Upper lobe of left lung (tissue), 6 donors: ENCODE results near the gene C4orf51. TPM values are rescaled to one million over a fixed set of nuclear protein-coding genes. Genes with fewer than 3 reads are reported as not detected.
A peak's percentile ranks its signal among the peaks of the same experiment; 100 is the strongest.
"Not testable (repeated sequence)": the region's sequence is repeated elsewhere in the genome, so short reads cannot be mapped to it uniquely, and the experiment has no call there.

Source experiments
- ATAC-seq, 2 donors: fragments of 200-7000 bp; cut with Tn5 transposase; one replicate each; pipeline ENCODE4 v1.9.1; 2022; ENCODE audit warnings: mild to moderate bottlenecking in 2 of 2, moderate library complexity in 2 of 2; ENCODE audit not compliant: low FRiP score in 2 of 2
- DNase-seq, 2 donors: peaks; one replicate each; pipeline ENCODE4 v3.0.0-alpha.2; 2019 to 2020
- H3K27ac ChIP-seq, 4 donors: fragments of 200-600 bp; sonication (generic); one replicate each; pipeline ENCODE4 v1.5.1; 2016 to 2019
- H3K27me3 ChIP-seq, 4 donors: fragments of 200-600 bp; sonication (generic); one replicate each; pipeline ENCODE4 v1.5.1; 2017 to 2019
- H3K36me3 ChIP-seq, 4 donors: fragments of 200-600 bp; sonication (generic); one replicate each; pipeline ENCODE4 v1.5.1; 2016 to 2019
- H3K4me1 ChIP-seq, 4 donors: fragments of 200-600 bp; sonication (generic); one replicate each; pipeline ENCODE4 v1.5.1; 2018 to 2019
- H3K4me3 ChIP-seq, 4 donors: fragments of 200-600 bp; sonication (generic); one replicate each; pipeline ENCODE4 v1.5.1; 2017 to 2019; ENCODE audit warnings: mild to moderate bottlenecking in 2 of 4, moderate library complexity in 1 of 4
- H3K9me3 ChIP-seq, 4 donors: fragments of 200-600 bp; sonication (generic); one replicate each; pipeline ENCODE4 v1.5.1; 2018 to 2019
- CTCF ChIP-seq, 6 experiments: fragments of 450-650 bp in 4 of 6; fragments of 200-600 bp in 2 of 6; sonication (generic) in 2 of 6; IDR thresholded peaks; one replicate each; pipeline ENCODE4 v1.5.1; 2016 to 2019; ENCODE audit warnings: antibody characterized with exemption in 6 of 6
- EP300 ChIP-seq, 4 donors: sonication (generic); formaldehyde crosslinking; IDR thresholded peaks; one replicate each; pipeline ENCODE4 v1.5.1; 2017; ENCODE audit warnings: antibody characterized with exemption in 4 of 4, control low read depth in 2 of 4
- POLR2A ChIP-seq, 4 donors: fragments of 450-650 bp; IDR thresholded peaks; one replicate each; pipeline ENCODE4 v1.5.1; 2016 to 2017; ENCODE audit warnings: antibody characterized with exemption in 4 of 4, mild to moderate bottlenecking in 2 of 4
- POLR2AphosphoS5 ChIP-seq, 2 donors: sonication (generic); formaldehyde crosslinking; IDR thresholded peaks; one replicate each; pipeline ENCODE4 v1.5.1; 2017; ENCODE audit warnings: antibody characterized with exemption in 2 of 2
- whole genome bisulfite sequencing, 2 donors: methylation state at CpG; one replicate each; pipeline ENCODE4 v1.1.5; 2017 to 2018; 5-methylcytosine and 5-hydroxymethylcytosine counted together
- total RNA-seq, 6 donors: library from RNA; depleted of rRNA in 4 of 6; stranded (reverse); fragments of >200 nt in 4 of 6; gene quantifications; one replicate each; pipeline versions ENCODE4 v1.1.0 to v1.2.1, GENCODE V29; 2016 to 2021
- donor health status: DM: no; HTN: no; CAD: no; lungs with moderate emphysema.
- donor health status: DM: no; HTN: yes; CAD: no; lungs with severe emphysema.

The C4orf51 gene
- not detected for total RNA-seq

GRCh38 chr4:145679991-145680455 lies at the start of gene C4orf51:
C4orf51 (plus strand) TSS chr4:145680146; CDS start chr4:145680204, 58 bp downstream.
- DNase-seq, result peak in 1 of 2 donors; percentile 61
- TF ChIP-seq POLR2A (IDR thresholded peaks at IDR 0.05), result no peak
- TF ChIP-seq CTCF (IDR thresholded peaks at IDR 0.05), result no peak
- TF ChIP-seq POLR2AphosphoS5 (IDR thresholded peaks at IDR 0.05), result peak in 1 of 2 donors; percentile 58
- peak in 1 of 4 donors; percentile 50 for TF ChIP-seq EP300 (IDR thresholded peaks at IDR 0.05)
- 24 to 26% methylated on average over 6 of the region's 6 CpGs for WGBS, 2 donors

GRCh38 chr4:145635117-145635516 lies 44.8 kb upstream of the C4orf51 start:
- Histone ChIP-seq H3K9me3 (no peaks in the 10 kb centered on the region), H3K4me3 (no peak overlapping the region), H3K4me1 (no peaks in the 10 kb centered on the region), H3K36me3 (peaks cover 0 to 13% (median 5%) of the 10 kb centered on the region in 4 donors), H3K27me3 (no peaks in the 10 kb centered on the region), H3K27ac (no peak overlapping the region)
- no peak for DNase-seq
- 88 to 89% methylated on average over 1 of the region's 1 CpG for WGBS, 2 donors
- TF ChIP-seq CTCF (IDR thresholded peaks at IDR 0.05) (no peak), POLR2AphosphoS5 (IDR thresholded peaks at IDR 0.05) (no peak), POLR2A (IDR thresholded peaks at IDR 0.05) (no peak), EP300 (IDR thresholded peaks at IDR 0.05) (no peak)
- ATAC-seq, result no peak

More at GRCh38 chr4:145679991-145680455, at the start of gene C4orf51:
- no peaks in the 10 kb centered on the region for H3K36me3 ChIP-seq
- ATAC-seq, result peak; percentile 85 to 91
- H3K9me3 ChIP-seq, result no peaks in the 10 kb centered on the region
- H3K27ac ChIP-seq, result peak within 1 kb of the TSS; percentile 4 to 65 (median 49)
- H3K27me3 ChIP-seq, result no peaks in the 10 kb centered on the region
- peaks cover 3 to 19% (median 8%) of the 10 kb centered on the region in 4 donors for H3K4me1 ChIP-seq
- H3K4me3 ChIP-seq, result no peak within 1 kb of the TSS

- DNase-seq (no peak), ATAC-seq (no peak)
- H3K27me3 ChIP-seq, result no peaks in the 10 kb centered on the region
- peaks cover 0 to 15% (median 5%) of the 10 kb centered on the region in 4 donors for H3K36me3 ChIP-seq
- no peak overlapping the region for H3K4me3 ChIP-seq
- H3K4me1 ChIP-seq, result no peaks in the 10 kb centered on the region
- TF ChIP-seq CTCF (IDR thresholded peaks at IDR 0.05), result no peak
- no peak for TF ChIP-seq EP300 (IDR thresholded peaks at IDR 0.05)
- TF ChIP-seq POLR2AphosphoS5 (IDR thresholded peaks at IDR 0.05), result no peak
- TF ChIP-seq POLR2A (IDR thresholded peaks at IDR 0.05), result no peak
- H3K27ac ChIP-seq, result no peak overlapping the region
- no peaks in the 10 kb centered on the region for H3K9me3 ChIP-seq
Observed at GRCh38 chr4:145635630-145636029, 44.3 kb upstream of the C4orf51 start.

- Histone ChIP-seq H3K27ac (no peak overlapping the region), H3K9me3 (no peaks in the 10 kb centered on the region), H3K36me3 (peaks cover 0 to 22% (median 5%) of the 10 kb centered on the region in 4 donors), H3K4me1 (no peaks in the 10 kb centered on the region), H3K4me3 (no peak overlapping the region), H3K27me3 (no peaks in the 10 kb centered on the region)
- 84 to 90% methylated on average over 6 of the region's 6 CpGs for WGBS, 2 donors
- ATAC-seq, result no peak
- DNase-seq, result no peak
- TF ChIP-seq EP300 (IDR thresholded peaks at IDR 0.05), result no peak
- TF ChIP-seq POLR2AphosphoS5 (IDR thresholded peaks at IDR 0.05), result no peak
- TF ChIP-seq CTCF (IDR thresholded peaks at IDR 0.05), result no peak
- no peak for TF ChIP-seq POLR2A (IDR thresholded peaks at IDR 0.05)
Observed at GRCh38 chr4:145639186-145639698, 40.7 kb upstream of the C4orf51 start.

GRCh38 chr4:145640236-145640635 lies 39.7 kb upstream of the C4orf51 start:
- H3K9me3 ChIP-seq, H3K4me3 ChIP-seq, H3K27me3 ChIP-seq, H3K27ac ChIP-seq, H3K4me1 ChIP-seq, DNase-seq: not testable (repeated sequence)
- ATAC-seq, result peak in 1 of 2 donors; percentile 70
- WGBS, 2 donors, result 88 to 91% methylated on average over 2 of the region's 2 CpGs
- H3K36me3 ChIP-seq, result peaks cover 0 to 25% (median 5%) of the 10 kb centered on the region in 4 donors
